Tibial nerve (tissue), 4 donors: ENCODE measurements around the gene HCFC1R1. TPM values are rescaled to one million over a fixed set of nuclear protein-coding genes. Genes with fewer than 3 reads are reported as not detected.
A peak's percentile ranks its signal among the peaks of the same experiment; 100 is the strongest.

Source experiments
- DNase-seq, 2 donors: peaks; one replicate each; pipeline ENCODE4 v3.0.0-alpha.2; 2019; ENCODE audit warnings: low spot score in 2 of 2
- H3K27ac ChIP-seq, 4 donors: fragments of 200-600 bp; sonication (generic) in 3 of 4; one replicate each; pipeline ENCODE4 v1.5.1; 2017 to 2019; ENCODE audit warnings: mild to moderate bottlenecking in 1 of 4
- H3K27me3 ChIP-seq, 2 donors: fragments of 200-600 bp; sonication (generic) in 1 of 2; one replicate each; pipeline versions ENCODE4 v1.5.1 to v1.6.0; 2017 to 2019
- H3K36me3 ChIP-seq, 3 donors: fragments of 200-600 bp; sonication (generic); one replicate each; pipeline ENCODE4 v1.5.1; 2018 to 2019
- H3K4me1 ChIP-seq, 4 donors: fragments of 200-600 bp; sonication (generic) in 3 of 4; one replicate each; pipeline ENCODE4 v1.5.1; 2017 to 2019
- H3K4me3 ChIP-seq, 4 donors: fragments of 200-600 bp; sonication (generic) in 3 of 4; one replicate each; pipeline ENCODE4 v1.5.1; 2017 to 2019; ENCODE audit warnings: mild to moderate bottlenecking in 1 of 4, moderate library complexity in 1 of 4
- H3K9me3 ChIP-seq, 4 donors: fragments of 200-600 bp; sonication (generic) in 3 of 4; one replicate each; pipeline ENCODE4 v1.5.1; 2017 to 2019
- CTCF ChIP-seq, 5 experiments: fragments of 200-600 bp in 3 of 5; fragments of 450-650 bp in 2 of 5; sonication (generic) in 3 of 5; IDR thresholded peaks; one replicate each; pipeline ENCODE4 v1.5.1; 2016 to 2019; ENCODE audit warnings: antibody characterized with exemption in 5 of 5, mild to moderate bottlenecking in 3 of 5, moderate library complexity in 2 of 5
- EP300 ChIP-seq, 2 donors: sonication (generic); formaldehyde crosslinking; IDR thresholded peaks; one replicate each; pipeline ENCODE4 v1.6.1; 2017; ENCODE audit warnings: antibody characterized with exemption in 2 of 2, mild to moderate bottlenecking in 1 of 2
- POLR2A ChIP-seq, 2 donors: fragments of 450-650 bp; IDR thresholded peaks; one replicate each; pipeline ENCODE4 v1.6.1; 2017; ENCODE audit warnings: antibody characterized with exemption in 2 of 2, mild to moderate bottlenecking in 2 of 2, moderate library complexity in 2 of 2
- WGBS, 2 donors: methylation state at CpG; one replicate each; pipeline ENCODE4 v1.1.5; 2018; 5-methylcytosine and 5-hydroxymethylcytosine counted together
- total RNA-seq, 4 donors: library from RNA; depleted of rRNA; stranded (reverse); fragments of >200 nt; gene quantifications; one replicate each; pipeline ENCODE4 v1.1.0, GENCODE V29; 2016

Gene HCFC1R1
- total RNA-seq, 4 donors from 2014 or later = 17.7 to 46.9 (median 38.5) TPM

GRCh38 chr16:3049921-3050481 lies 26.3 kb upstream of the HCFC1R1 start:
- Histone ChIP-seq H3K36me3 (peaks cover 0 to 8% (median 0%) of the 10 kb centered on the region in 3 donors), H3K27ac (no peak overlapping the region), H3K27me3 (peaks cover 0 to 49% of the 10 kb centered on the region in 2 donors), H3K4me3 (no peak overlapping the region), H3K9me3 (no peaks in the 10 kb centered on the region), H3K4me1 (peaks cover 0 to 21% (median 15%) of the 10 kb centered on the region in 4 donors)
- no peak for TF ChIP-seq CTCF (IDR thresholded peaks at IDR 0.05)
- TF ChIP-seq EP300 (IDR thresholded peaks at IDR 0.05) = no peak
- no peak for TF ChIP-seq POLR2A (IDR thresholded peaks at IDR 0.05)
- DNase-seq = no peak
- 78 to 81% methylated on average over 12 to 26 of the region's 26 CpGs for WGBS, 2 donors

GRCh38 chr16:3047387-3047720 lies 23.6 kb upstream of the HCFC1R1 start:
- peaks cover 0 to 22% (median 15%) of the 10 kb centered on the region in 4 donors for H3K4me1 ChIP-seq
- H3K9me3 ChIP-seq = no peaks in the 10 kb centered on the region
- DNase-seq = no peak
- TF ChIP-seq POLR2A (IDR thresholded peaks at IDR 0.05) (no peak), EP300 (IDR thresholded peaks at IDR 0.05) (no peak), CTCF (IDR thresholded peaks at IDR 0.05) (no peak)
- 18 to 34% methylated on average over 10 to 13 of the region's 13 CpGs for WGBS, 2 donors
- H3K4me3 ChIP-seq = no peak overlapping the region
- peaks cover 0 to 75% of the 10 kb centered on the region in 2 donors for H3K27me3 ChIP-seq
- H3K36me3 ChIP-seq = no peaks in the 10 kb centered on the region
- no peak overlapping the region for H3K27ac ChIP-seq

- H3K36me3 ChIP-seq = no peaks in the 10 kb centered on the region
- 4 to 5% methylated on average over 16 to 20 of the region's 54 CpGs for WGBS, 2 donors
- no peaks in the 10 kb centered on the region for H3K9me3 ChIP-seq
- DNase-seq = no peak
- H3K27me3 ChIP-seq = peaks cover 0 to 79% of the 10 kb centered on the region in 2 donors
- TF ChIP-seq EP300 (IDR thresholded peaks at IDR 0.05) (no peak), POLR2A (IDR thresholded peaks at IDR 0.05) (no peak), CTCF (IDR thresholded peaks at IDR 0.05) (no peak)
- H3K4me1 ChIP-seq = peaks cover 0 to 22% (median 15%) of the 10 kb centered on the region in 4 donors
- H3K27ac ChIP-seq = no peak overlapping the region
- peak overlapping the region in 3 of 4 donors; percentile 14 to 46 (median 34) for H3K4me3 ChIP-seq
These were observed 23.1 kb upstream of the HCFC1R1 start for GRCh38 chr16:3046641-3047386.

- Histone ChIP-seq H3K4me1 (peaks cover 0 to 22% (median 15%) of the 10 kb centered on the region in 4 donors), H3K27me3 (peaks cover 0 to 85% of the 10 kb centered on the region in 2 donors), H3K4me3 (peak within 1 kb of the TSS; percentile 14 to 46 (median 36)), H3K36me3 (no peaks in the 10 kb centered on the region), H3K9me3 (no peaks in the 10 kb centered on the region), H3K27ac (no peak within 1 kb of the TSS)
- 1% methylated on average over 33 to 50 of the region's 86 CpGs for WGBS, 2 donors
- no peak for DNase-seq
- no peak for TF ChIP-seq EP300 (IDR thresholded peaks at IDR 0.05)
- TF ChIP-seq POLR2A (IDR thresholded peaks at IDR 0.05) = no peak
- TF ChIP-seq CTCF (IDR thresholded peaks at IDR 0.05) = no peak
These were observed 22.3 kb upstream of the HCFC1R1 start, which contains the start of gene MMP25 for GRCh38 chr16:3045758-3046640. Gene MMP25 (plus strand): TSS chr16:3046561. CDS start chr16:3046918, 357 bp downstream.
